NCI-H1092 (cell line): Measurements from ENCODE around the gene EYA4.

Source experiments
- DNase-seq: peaks from one replicate; lab custom pipeline; 2025; lab: John Stamatoyannopoulos, UW

Gene EYA4

DNA sequence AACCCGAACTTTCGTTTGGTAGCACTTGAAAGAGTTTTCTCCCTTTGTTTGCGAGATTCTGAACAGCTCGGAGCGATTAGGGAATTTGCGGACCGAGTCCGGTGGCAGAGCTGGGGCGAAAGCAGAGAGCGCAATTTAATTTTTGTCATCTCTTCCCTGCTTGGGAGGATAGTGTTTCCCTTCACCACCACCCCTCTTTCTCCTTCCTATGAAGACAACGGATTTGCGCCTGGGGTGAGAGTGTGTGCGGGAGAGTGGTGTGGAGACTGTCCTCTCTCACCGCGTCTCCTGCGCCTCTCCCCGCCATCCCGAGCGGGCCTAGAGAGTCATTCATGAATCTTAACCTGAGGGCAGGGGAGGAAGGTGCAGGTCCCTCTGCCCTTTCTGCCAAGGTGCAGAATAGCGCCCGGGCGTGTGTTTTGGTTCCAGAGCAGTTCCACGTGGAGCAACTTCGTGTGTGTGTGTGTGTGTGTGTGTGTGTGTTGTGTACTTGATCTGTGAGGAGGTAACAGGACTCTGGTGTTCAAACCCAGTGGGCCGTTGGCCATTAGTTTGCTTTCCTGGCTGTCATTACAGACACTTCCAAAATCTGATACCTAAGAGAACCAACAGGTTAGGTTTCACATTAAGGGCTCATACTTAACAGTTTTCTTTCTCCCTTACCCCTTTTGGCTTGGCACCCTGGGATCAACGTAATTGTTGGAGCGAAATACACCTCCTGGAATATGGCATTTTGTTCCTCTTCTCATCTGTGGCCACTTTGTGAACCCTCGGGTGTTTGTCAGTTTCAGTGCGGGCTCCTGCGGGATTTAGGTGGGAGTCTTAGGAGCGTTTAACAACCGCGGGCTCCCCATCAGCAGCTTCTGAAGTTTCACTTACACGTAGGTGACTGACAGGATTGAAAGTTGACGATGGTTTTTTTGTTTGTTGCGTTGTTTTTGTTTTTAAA lies 1.8 kb downstream of the EYA4 start:
- DNase-seq, result peak; percentile 69

DNA sequence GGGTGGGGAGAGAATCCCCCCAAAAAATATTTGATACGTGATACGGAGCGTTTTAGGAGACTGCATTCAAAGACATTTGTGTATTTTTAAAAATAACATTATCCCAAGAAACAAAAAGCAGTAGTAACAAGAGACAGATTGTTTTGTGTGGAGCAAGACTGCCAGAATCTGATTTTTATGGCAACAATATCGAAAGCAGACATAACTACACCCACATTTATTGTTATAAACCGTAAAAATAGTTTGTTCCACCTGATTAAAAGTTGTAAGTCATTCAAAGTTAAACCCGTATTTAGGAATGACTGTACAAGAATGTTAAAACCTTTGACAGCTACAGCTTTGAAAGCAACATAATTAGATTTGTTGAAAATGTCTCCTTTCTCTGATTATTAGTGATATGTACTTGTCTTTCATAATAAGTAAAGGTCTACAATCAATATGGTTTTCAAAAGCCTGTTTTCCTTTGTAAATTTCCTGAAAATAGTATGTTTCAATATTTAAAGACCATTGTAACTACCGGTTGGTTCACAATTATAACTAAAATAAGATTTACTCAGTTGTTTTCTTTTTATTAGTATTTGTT lies 2.7 kb downstream of the EYA4 start:
- DNase-seq, result no peak

DNA sequence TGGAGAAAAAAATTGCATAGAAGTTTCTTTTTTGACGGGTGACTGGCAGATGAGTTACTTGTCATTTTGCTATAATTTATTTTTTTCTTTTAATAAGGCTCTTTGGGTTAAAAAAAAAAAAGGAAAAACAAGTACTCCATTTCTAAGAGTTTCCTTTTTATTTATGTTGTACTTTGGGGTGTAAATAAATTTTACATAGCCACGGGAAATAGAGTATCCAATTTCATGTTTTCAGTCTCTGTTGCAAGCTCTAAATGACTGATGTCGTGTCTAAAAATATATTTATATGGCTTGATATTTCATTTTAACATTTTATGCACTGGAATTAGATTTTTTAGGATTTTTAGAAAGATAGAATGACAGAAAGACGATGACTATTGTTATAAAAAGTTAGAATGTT lies 3.4 kb downstream of the EYA4 start:
- DNase-seq, result no peak

DNA sequence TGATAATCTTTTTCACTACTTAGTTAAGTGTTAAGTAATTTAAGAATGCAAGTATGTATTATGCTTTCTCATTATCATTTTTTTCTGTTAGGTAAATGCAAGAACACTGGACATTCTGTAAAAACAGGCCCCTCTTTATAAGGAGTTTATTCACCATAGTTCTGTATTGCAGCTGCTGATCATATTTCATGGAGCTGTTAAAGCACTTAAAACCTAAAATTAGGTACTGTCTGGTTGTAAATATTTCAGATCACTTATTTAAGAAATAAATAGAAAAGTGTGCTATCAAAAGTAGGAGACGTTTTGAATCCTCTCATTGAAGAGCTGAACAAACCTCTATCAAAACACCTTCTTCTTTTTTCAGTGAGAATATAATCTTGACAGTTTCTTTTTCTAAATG lies 3.9 kb downstream of the EYA4 start:
- no peak for DNase-seq

DNA sequence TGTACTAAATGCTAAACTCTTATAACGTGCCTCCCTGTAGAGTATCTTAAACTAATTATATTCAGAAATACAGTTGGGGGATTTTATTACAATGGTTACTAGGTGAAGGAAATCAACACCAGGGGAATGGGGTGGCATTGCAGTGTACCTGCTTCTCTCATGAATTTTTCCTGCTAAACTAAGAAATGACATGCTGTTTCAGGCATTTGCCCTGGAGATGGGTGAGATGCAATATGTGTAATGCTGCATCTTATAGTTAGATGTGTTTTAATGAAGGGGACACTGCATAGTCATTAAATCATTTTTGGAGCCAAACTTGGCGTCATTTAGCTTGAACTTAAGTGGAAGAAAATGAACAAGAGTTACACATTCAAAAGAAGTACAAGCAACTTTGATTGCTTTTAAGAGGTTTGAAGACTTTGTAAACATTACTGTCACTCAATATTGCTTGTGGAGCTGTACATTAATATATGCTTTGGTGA lies 4.3 kb downstream of the EYA4 start:
- DNase-seq, result no peak

DNA sequence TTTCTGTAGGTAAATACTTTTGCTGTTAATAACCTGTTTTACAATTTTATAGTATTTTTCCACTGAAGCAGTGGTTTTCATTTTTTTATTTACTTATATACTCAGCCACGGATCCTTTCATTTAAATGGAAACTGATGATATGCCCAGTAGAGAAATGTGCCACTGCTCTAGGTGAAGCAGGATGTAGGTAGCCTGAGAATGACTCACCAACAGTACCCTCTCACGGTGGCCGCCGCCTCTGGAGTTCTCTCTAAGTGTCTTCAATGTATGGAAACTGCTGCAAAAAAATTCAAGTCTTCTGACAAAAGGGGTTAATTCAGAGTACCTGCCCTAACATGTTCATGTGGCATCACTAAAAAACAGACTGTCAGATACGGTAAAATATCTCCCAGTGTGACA lies 6.4 kb downstream of the EYA4 start:
- no peak for DNase-seq

DNA sequence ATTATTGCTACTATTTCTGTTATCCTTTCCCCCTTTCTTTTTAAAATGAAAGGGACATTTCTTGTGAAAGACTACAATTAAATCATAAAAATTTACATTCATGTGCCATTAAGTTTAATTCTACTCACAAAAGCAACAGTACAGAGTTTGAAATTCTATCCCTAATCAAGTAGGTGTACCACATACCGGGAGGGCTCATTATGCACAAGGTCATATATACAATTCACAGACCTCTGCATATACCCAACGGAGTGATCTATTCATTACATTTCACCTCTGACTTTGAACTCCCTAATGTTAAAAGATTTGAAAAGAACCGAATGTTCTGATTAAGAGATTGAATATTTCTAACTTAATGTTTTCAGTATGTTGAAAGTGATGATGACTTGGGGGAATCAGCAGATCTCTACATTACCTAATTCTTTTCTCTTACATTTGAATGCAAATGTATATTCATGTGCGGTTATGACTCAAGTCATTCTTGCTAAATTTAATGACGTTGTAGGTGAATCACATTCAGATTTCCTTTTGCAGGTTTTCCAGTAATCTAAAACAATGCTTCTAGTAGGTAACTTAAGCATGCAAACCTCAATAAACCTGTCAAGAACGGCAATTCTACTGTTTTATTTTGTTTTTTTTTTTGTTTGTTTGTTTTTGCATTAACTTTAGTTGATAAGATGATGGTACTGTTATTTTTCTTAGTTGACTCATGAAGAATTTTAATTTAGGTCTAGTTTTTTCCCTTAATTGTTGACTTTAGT lies 7.3 kb downstream of the EYA4 start:
- no peak for DNase-seq

DNA sequence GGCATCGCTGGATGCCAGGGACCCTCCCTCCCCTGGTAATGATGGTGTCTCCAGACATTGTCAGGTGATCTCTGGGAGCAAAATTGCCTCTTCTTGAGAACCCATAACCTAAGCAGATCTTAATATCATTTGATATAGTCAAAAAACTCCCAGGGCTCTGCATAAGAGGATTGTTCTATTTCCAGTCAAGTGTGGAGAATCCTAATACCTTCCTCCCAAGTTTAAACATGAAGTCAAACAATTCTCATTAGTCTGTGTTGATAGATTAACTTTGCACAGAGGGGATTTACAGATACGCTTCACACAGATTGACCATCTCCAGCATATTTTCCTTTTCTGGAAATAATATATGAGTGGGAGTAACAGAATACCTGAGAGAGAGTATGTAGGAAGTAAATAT lies 10.5 kb downstream of the EYA4 start:
- no peak for DNase-seq

DNA sequence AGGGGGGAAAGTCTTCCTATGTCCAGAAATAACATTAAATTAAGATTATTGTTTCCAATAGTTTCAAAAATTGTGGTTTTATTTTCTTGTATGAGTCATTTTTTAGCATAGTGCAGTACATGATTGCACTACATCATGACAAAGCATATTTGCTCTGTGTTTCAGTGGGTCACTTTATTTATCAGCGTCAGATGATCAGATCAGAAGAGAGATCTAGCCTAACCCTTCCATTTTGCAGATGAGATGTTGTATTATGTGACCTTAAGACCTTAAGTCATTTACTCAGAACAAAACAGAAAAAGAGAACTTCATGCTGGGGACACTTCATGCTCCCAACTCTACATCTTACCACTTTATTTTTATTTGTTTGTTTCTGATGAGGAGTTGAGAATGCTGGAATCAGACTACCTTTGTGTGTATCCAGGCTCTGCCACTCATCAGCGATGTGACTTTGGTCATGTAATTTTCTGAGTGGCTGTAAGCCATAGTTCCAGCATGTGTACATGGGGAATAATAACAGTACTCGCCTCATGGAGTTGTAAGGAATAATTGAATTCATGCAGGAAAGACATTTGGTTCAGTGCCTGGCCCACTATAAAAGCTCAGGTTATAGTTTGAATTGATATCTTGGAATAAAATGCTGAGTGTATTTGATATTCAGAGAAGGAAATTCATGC lies 13.5 kb downstream of the EYA4 start:
- no peak for DNase-seq

DNA sequence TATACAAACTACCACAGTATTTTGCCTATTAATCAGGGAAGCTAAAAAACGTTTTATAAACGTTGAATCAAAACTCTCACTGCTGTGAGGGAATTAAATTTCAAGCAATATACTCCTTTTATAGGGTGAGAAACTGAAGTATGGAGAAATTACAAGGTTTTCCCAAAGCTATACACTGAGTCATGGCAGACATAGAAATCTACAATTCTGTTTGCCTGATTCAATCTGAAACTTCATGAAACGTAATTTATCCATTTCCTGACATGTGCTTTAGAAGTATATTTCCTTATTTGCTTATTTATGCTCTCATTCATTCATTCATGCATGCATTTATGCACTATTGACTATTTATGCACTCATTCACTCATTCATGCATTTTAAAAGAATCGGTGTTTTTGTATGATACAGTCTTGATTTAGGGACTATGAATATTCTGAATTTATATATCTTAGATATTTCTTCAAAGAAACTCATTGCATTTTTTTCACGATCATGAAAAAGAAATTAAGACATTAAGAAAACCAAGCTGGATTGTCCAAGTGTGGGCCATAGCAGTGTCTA lies 16.5 kb downstream of the EYA4 start:
- DNase-seq, result no peak

DNA sequence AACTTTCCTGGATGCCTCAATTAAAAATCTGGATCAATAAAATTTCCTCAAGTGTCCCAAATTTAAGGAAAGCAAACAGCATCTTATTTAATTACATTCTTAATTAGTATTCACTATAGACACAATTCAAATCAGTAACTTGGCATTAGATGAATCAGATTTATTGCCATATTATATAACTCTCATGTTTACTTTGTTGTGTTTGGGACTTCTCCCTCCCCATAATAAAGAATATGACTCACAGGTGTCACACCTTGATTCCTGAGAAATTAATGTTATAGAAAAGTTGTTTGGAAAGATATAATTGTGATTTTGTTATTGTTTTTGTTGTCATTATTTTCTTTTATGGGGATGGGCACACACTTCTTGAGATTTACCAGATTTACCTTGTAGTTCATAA lies 18.4 kb downstream of the EYA4 start:
- no peak for DNase-seq

DNA sequence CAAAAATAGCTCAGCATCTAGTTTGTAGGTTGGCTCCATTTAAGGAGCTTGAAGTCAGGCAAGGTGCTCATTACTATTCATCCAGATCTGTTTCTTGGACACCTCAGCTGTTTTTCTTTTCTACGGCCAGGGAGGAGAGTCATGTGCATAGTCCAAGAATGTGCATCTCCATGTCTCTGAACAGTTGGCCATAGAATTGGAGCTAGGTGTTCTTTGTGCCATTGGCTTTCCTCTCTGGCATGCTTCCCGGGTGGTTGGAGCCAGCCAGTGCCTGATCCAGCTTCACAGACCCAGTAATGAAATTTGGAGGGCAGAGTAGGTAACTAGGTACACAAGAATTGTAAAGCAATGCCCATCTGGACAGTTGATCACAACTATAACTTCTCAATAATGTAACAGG lies 21.6 kb downstream of the EYA4 start:
- no peak for DNase-seq

DNA sequence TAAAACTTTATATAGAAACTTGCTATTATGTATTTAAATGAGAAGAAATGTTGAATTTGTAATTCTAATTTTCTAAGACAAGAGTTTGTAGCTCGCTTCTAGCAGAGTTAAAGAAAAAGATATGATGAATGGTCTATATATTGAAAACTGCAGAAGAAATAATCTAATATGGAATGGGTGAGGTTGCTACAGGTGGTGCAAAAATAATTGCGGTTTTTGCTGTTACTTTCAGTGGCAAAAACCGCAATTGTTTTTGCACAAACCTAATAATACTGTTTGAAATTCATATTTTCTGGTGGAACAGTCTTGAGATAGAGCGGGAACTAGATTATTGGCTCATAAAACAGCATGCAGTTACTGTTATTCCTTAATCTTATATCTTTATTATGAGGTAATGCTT lies 23.9 kb downstream of the EYA4 start:
- DNase-seq, result no peak

DNA sequence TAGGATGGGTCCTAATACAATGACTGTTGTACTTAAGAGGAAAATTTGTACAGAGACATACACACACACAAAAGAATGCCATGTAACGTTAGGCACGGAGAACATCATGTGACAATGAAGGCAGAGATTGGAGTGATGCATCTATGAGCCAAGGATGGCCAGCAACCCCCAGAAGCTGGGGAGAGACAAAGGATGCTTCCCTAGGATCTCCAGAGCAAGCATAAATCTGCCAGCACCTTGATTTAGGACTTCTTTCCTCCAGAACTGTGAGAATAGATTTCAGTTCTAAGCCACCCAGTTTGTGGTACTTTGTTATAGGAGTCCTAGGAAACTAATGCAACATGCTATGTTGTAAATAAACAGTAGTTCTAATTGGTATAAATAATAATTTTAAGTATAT lies 25.0 kb downstream of the EYA4 start:
- no peak for DNase-seq

DNA sequence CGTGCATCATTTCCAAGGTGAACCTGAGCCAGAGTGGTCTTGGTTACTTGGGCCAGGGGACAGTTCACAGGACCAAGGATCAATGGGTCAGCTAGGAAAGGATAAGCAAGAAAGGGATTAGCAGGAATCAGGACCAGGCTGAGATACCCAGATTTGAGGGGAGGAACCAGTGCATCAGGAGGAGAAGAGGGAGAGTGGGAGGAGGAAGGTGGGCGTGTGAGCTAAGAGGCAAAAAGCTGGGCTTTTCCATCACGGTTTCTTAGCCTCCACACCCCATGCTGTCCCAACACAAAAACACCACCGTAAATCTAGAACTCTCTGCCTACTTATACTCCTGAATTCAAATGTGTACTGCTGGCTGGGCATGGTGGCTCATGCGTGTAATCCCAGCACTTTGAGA lies 27.5 kb downstream of the EYA4 start:
- DNase-seq, result no peak

DNA sequence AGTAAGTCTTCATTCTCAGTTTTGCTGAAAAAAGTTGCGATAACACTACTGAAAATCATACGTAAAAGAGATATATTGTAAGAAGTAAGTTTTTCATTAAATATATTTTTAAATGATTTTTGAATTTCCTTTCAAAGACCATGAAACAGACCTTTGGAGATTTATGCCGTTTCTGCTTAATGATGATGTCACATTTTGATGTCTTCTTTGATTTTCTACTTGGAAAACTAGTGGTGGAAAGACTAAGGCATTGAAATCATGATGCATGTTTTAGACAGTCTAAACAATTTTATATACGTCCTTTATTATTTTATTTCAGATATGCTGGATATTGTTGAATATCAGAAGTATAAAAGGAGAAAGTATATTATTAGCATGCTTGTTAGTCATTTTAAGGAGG lies 33.7 kb downstream of the EYA4 start:
- no peak for DNase-seq

DNA sequence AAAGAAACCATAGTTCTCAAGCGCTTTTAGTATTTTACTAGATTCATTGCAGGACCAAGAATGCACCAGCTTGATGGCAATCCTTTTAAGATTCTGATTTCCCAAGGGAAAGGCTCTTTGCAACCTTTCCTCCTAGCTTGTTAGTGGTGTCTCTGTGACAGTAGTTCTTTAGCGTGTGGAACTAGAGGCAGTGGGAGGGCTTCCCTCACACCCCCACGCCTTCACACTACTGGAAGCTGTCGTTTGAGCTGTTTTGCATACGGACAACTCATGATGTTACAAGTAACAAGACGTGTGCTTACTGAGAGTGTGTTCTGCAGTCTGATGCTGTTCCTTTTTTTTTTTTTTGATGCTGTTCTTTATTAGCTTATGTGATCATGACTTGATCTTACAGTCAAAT lies 34.1 kb downstream of the EYA4 start:
- DNase-seq, result no peak

DNA sequence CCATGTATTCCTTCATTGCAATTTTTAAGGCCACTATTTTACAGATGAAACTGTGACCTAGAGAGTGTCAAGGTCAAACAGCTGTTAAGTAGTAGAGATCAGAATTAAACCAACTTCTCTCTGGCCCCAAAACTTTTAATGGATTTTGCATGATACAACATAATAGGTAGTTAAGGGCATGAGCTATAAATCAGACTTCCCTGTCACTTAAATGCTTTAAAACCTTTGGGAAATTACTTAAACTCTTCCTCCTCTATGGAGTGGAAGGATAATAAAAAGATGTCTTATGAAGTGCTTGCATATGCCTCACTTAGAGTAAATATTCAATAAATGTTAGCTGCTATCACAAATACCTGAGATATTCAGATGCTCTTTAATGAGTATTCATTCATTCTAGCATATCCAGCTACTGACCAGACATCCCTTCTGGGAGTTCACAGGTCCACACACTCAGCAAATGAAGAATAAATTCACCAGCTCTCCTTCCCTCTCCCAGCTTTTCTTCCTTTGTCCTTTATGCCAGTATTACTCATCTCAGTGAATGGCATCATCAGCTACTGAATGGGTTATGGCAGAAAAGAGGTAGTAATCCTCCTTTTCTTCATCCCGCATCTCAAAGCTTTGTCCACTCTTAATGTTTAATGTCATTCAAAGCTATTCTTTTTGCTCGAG lies 36.2 kb downstream of the EYA4 start:
- no peak for DNase-seq

DNA sequence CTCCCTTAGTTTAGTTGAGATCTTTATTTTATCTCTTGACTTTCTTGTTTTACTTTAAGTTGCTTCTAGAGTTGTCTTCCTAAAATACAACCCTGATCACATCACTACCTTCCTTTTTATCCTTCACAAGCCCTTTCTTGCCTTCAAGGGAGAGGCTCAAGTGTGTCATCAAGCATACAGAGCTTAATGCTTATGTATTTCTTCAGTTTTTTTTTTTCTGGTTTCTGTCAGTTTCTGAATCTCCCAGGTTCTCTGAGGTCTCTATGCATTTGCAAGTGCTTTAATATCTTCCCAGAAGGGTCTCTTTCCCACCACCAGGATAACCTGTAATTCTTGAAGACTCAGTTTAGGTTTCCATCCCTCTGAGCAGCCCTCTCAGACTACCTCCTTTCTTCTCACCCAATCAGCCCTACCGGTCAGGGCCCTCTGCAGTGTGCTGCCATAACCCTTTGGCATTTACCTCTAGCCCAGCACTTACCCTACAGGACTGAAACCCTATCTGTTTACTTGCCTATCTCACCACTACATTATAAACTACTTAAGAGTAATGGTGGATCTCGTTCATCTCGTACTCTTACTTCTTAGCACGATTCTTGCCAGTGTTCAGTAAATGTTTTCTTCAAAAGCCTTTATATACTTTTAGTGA lies 36.9 kb downstream of the EYA4 start:
- no peak for DNase-seq

DNA sequence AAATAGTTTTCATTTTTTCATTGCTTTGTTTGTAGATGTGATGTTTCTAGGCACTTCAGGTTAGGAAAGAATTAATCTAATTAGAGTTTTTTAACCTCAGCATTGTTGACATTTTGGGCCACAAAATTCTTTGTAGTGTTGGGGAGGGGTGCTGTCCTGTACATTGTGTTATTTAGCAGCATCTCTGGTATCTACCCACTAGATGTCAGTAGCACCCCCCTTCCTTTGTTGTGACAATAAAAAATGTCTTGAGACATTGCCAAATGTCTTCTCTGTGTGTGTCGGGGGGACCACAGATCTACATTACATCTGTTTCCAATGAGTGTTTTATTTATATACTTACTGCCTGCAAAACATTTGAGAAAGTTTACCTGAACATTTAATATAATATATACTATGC lies 45.6 kb downstream of the EYA4 start:
- DNase-seq, result no peak

DNA sequence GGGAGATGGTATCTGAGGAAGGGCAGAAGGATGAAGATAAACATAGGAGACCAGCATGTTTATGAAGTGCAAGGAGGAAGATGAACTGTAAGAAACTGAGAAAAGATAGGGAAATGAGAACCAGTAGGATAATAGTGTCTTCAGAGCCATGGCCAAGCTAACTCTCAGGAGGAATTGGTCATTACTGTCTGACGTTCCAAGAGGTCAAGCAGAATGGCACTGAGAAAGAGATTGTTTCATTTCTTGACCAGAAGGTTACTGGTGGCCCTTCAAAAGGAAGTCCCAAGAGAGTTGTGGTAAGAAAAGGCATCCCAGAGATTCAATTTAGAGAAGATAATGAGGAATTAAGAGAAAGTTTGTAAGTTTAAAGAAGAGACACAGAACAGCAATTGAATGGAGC lies 47.5 kb downstream of the EYA4 start:
- no peak for DNase-seq
